Tibial nerve (tissue), 4 donors: Measurements from ENCODE around the gene IL3. TPM values are rescaled to one million over a fixed set of nuclear protein-coding genes. Genes with fewer than 3 reads are reported as not detected.

Experiments
- DNase-seq, 2 donors: peaks; one replicate each; pipeline ENCODE4 v3.0.0-alpha.2; 2019; ENCODE audit warnings: low spot score in 2 of 2
- H3K27ac ChIP-seq, 4 donors: fragments of 200-600 bp; sonication (generic) in 3 of 4; one replicate each; pipeline ENCODE4 v1.5.1; 2017 to 2019; ENCODE audit warnings: mild to moderate bottlenecking in 1 of 4
- H3K27me3 ChIP-seq, 2 donors: fragments of 200-600 bp; sonication (generic) in 1 of 2; one replicate each; pipeline versions ENCODE4 v1.5.1 to v1.6.0; 2017 to 2019
- H3K36me3 ChIP-seq, 3 donors: fragments of 200-600 bp; sonication (generic); one replicate each; pipeline ENCODE4 v1.5.1; 2018 to 2019
- H3K4me1 ChIP-seq, 4 donors: fragments of 200-600 bp; sonication (generic) in 3 of 4; one replicate each; pipeline ENCODE4 v1.5.1; 2017 to 2019
- H3K4me3 ChIP-seq, 4 donors: fragments of 200-600 bp; sonication (generic) in 3 of 4; one replicate each; pipeline ENCODE4 v1.5.1; 2017 to 2019; ENCODE audit warnings: mild to moderate bottlenecking in 1 of 4, moderate library complexity in 1 of 4
- H3K9me3 ChIP-seq, 4 donors: fragments of 200-600 bp; sonication (generic) in 3 of 4; one replicate each; pipeline ENCODE4 v1.5.1; 2017 to 2019
- EP300 ChIP-seq, 2 donors: sonication (generic); formaldehyde crosslinking; IDR thresholded peaks; one replicate each; pipeline ENCODE4 v1.6.1; 2017; ENCODE audit warnings: antibody characterized with exemption in 2 of 2, mild to moderate bottlenecking in 1 of 2
- POLR2A ChIP-seq, 2 donors: fragments of 450-650 bp; IDR thresholded peaks; one replicate each; pipeline ENCODE4 v1.6.1; 2017; ENCODE audit warnings: antibody characterized with exemption in 2 of 2, mild to moderate bottlenecking in 2 of 2, moderate library complexity in 2 of 2
- WGBS, 2 donors: methylation state at CpG; one replicate each; pipeline ENCODE4 v1.1.5; 2018; 5-methylcytosine and 5-hydroxymethylcytosine counted together
- total RNA-seq, 4 donors: library from RNA; depleted of rRNA; stranded (reverse); fragments of >200 nt; gene quantifications; one replicate each; pipeline ENCODE4 v1.1.0, GENCODE V29; 2016
- TF ChIP-seq, protein P1 (sequence below), 5 experiments: fragments of 200-600 bp in 3 of 5; fragments of 450-650 bp in 2 of 5; sonication (generic) in 3 of 5; IDR thresholded peaks; one replicate each; pipeline ENCODE4 v1.5.1; 2016 to 2019; ENCODE audit warnings: antibody characterized with exemption in 5 of 5, mild to moderate bottlenecking in 3 of 5, moderate library complexity in 2 of 5

Gene IL3
- total RNA-seq, 4 donors from 2014 or later = not detected

DNA sequence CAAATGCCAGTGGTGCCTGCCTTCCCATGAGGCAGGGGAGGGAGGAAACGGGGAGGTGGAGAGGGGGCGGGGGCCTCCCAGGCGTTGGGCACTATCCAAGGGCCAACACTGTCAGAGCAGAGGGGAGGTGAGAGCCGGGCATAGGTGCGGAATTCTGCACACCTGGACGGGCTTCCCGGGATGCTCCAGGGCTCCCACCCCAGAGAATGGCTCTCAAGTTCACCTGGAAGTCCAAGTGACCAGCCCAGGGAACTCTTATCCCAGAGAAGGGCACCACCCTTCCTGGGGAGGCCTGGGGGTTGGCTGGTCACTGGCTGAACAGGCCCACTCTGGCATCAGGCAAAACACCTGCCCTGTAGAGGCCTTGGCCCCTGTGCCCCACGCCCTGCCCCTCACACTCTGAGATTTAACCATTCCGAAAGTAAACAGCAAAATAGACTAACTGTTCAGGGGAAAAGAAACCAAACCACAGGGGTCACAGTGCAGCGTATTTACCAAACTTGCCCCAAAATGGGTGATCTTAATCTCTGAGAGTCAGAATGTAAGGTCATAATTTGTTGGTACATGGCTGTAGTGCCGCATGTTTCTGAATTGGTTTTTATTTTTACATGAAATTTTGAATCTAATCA, 15.9 kb downstream of the IL3 start:
- WGBS, 2 donors = 85 to 93% methylated on average over 11 of the region's 11 CpGs
- Histone ChIP-seq H3K27ac (no peak overlapping the region), H3K4me1 (no peaks in the 10 kb centered on the region), H3K36me3 (no peaks in the 10 kb centered on the region), H3K27me3 (no peaks in the 10 kb centered on the region), H3K4me3 (no peak overlapping the region), H3K9me3 (no peaks in the 10 kb centered on the region)
- TF ChIP-seq, protein P1, sequence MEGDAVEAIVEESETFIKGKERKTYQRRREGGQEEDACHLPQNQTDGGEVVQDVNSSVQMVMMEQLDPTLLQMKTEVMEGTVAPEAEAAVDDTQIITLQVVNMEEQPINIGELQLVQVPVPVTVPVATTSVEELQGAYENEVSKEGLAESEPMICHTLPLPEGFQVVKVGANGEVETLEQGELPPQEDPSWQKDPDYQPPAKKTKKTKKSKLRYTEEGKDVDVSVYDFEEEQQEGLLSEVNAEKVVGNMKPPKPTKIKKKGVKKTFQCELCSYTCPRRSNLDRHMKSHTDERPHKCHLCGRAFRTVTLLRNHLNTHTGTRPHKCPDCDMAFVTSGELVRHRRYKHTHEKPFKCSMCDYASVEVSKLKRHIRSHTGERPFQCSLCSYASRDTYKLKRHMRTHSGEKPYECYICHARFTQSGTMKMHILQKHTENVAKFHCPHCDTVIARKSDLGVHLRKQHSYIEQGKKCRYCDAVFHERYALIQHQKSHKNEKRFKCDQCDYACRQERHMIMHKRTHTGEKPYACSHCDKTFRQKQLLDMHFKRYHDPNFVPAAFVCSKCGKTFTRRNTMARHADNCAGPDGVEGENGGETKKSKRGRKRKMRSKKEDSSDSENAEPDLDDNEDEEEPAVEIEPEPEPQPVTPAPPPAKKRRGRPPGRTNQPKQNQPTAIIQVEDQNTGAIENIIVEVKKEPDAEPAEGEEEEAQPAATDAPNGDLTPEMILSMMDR (IDR thresholded peaks at IDR 0.05) = no peak
- TF ChIP-seq POLR2A (IDR thresholded peaks at IDR 0.05) (no peak), EP300 (IDR thresholded peaks at IDR 0.05) (no peak)
- DNase-seq = no peak

DNA sequence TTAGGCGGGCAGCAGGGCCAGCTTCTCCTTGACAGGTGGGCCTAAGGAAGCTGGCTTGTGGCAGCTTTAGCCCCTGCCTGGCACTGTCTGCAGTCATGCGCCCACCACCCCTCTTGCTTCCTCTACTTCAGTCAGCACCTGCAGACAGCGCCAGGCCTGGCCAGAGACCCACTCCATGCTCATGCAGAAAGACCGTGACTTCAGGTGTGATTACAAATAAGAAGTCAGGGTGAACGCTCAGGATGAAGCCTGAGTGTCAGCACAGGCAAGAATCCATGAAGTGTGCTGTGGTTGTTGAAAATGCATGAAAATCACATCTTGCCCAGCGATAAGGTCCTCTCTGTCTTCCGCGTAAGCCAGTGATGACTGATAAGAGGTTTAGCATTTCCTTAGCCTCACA, 16.5 kb downstream of the IL3 start:
- Histone ChIP-seq H3K4me1 (no peaks in the 10 kb centered on the region), H3K27ac (no peak overlapping the region), H3K36me3 (no peaks in the 10 kb centered on the region), H3K27me3 (no peaks in the 10 kb centered on the region), H3K9me3 (no peaks in the 10 kb centered on the region), H3K4me3 (no peak overlapping the region)
- 95% methylated on average over 8 of the region's 8 CpGs for WGBS, 2 donors
- TF ChIP-seq POLR2A (IDR thresholded peaks at IDR 0.05) (no peak), EP300 (IDR thresholded peaks at IDR 0.05) (no peak)
- TF ChIP-seq, protein P1 (IDR thresholded peaks at IDR 0.05) = no peak
- no peak for DNase-seq

GRCh38 chr5:132079081-132079480, 18.6 kb downstream of the IL3 start:
- no peaks in the 10 kb centered on the region for H3K36me3 ChIP-seq
- WGBS, 2 donors = 73 to 79% methylated on average over 4 of the region's 4 CpGs

GRCh38 chr5:132079619-132080018, 19.2 kb downstream of the IL3 start:
- 75 to 84% methylated on average over 3 of the region's 3 CpGs for WGBS, 2 donors
- DNase-seq = no peak

More at GRCh38 chr5:132079081-132079480, 18.6 kb downstream of the IL3 start:
- Histone ChIP-seq H3K27ac (no peak overlapping the region), H3K27me3 (no peaks in the 10 kb centered on the region), H3K9me3 (no peaks in the 10 kb centered on the region), H3K4me1 (no peaks in the 10 kb centered on the region), H3K4me3 (no peak overlapping the region)
- no peak for TF ChIP-seq POLR2A (IDR thresholded peaks at IDR 0.05)
- TF ChIP-seq, protein P1 (IDR thresholded peaks at IDR 0.05) = no peak
- TF ChIP-seq EP300 (IDR thresholded peaks at IDR 0.05) = no peak
- no peak for DNase-seq

DNA sequence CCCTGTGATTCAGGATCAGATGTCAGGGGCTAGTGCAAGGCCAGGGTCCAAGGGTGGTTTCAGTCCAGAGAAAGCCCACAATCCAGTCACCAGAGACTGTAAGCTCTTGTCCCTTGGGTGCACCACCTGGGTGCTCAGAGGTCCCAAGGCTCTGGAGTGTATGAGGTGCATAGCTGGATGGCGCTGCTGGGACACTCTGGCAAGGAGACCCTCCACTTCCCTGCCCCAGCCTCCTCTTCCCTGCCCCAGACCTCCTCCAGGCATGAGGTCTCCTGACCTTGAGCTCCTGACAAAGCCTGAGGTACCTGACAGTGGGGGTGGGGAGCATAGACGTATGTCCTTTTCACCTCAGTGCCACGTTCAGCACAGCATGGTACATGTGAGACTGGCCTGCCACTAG, 20.1 kb downstream of the IL3 start:
- TF ChIP-seq, protein P1 (IDR thresholded peaks at IDR 0.05) = no peak
- TF ChIP-seq EP300 (IDR thresholded peaks at IDR 0.05) = no peak
- TF ChIP-seq POLR2A (IDR thresholded peaks at IDR 0.05) = no peak
- Histone ChIP-seq H3K9me3 (no peaks in the 10 kb centered on the region), H3K4me1 (no peaks in the 10 kb centered on the region), H3K4me3 (no peak overlapping the region), H3K27ac (no peak overlapping the region), H3K36me3 (no peaks in the 10 kb centered on the region), H3K27me3 (no peaks in the 10 kb centered on the region)
- no peak for DNase-seq
- 75 to 96% methylated on average over 3 of the region's 3 CpGs for WGBS, 2 donors

More at GRCh38 chr5:132079619-132080018, 19.2 kb downstream of the IL3 start:
- no peaks in the 10 kb centered on the region for H3K9me3 ChIP-seq
- no peak overlapping the region for H3K27ac ChIP-seq
- H3K27me3 ChIP-seq = no peaks in the 10 kb centered on the region
- no peaks in the 10 kb centered on the region for H3K4me1 ChIP-seq
- H3K4me3 ChIP-seq = no peak overlapping the region
- no peak for TF ChIP-seq EP300 (IDR thresholded peaks at IDR 0.05)
- H3K36me3 ChIP-seq = no peaks in the 10 kb centered on the region
